HG02970 (cell line): Measurements from ENCODE around the gene RNF121.

Experiments
- ATAC-seq: cut with Tn5 transposase; IDR thresholded peaks from one replicate; pipeline ENCODE4 v1.9.1; 2021; ENCODE audit warnings: mild to moderate bottlenecking, moderate library complexity, moderate number of reproducible peaks; ENCODE audit not compliant: unreplicated experiment, low FRiP score

RNF121 gene

GRCh38 chr11:72002841-72003775 is 74.3 kb downstream of the RNF121 start:
- ATAC-seq, result no peak

GRCh38 chr11:72003776-72004171 is 74.9 kb downstream of the RNF121 start:
- no peak for ATAC-seq

- no peak for ATAC-seq
Measured at GRCh38 chr11:72004515-72005346, 75.9 kb downstream of the RNF121 start.

- no peak for ATAC-seq
Measured at GRCh38 chr11:72005347-72006260, 76.8 kb downstream of the RNF121 start.

GRCh38 chr11:72006309-72007088 is 77.7 kb downstream of the RNF121 start:
- no peak for ATAC-seq

GRCh38 chr11:72007089-72007476 is 78.2 kb downstream of the RNF121 start:
- no peak for ATAC-seq

DNA sequence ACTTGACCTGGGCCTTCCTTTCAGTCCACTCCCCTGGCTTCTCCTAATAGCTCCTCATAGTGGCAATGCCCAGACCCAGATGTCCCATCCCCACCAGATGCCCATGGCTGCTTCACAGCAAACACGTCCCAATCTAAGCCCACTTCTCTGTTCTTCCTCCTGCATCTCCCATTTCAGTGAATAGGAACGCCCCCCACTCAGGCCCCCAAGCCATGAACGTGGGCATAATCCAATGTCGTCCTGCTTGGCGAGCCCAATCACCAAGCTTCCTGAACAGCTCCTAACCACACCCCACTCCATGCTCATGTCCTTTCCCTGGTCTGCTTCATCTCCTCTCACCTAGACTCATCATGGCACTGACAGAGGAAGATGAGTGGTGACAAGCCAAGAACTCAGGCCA is 78.7 kb downstream of the RNF121 start:
- no peak for ATAC-seq

DNA sequence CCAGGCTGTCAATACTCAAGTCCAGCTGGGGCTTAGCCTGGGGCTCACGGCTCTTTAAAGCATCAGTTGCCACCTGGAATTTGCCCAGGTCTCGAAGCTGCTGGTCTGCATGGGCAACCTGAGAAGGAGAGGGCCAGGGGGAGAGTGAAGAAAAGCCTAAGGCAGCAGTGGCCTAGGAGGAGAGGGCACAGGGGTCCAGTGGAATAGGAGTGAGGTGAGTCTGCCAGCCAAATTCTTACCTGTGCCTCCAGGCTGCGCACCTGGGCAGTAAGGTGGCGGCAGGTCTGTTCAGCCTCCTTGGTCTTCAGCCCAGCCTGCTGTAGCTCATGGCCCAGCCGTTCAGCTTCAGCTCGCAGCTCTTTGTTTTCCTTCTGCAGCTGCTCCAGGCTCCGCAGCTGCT is 79.9 kb downstream of the RNF121 start:
- ATAC-seq, result no peak

DNA sequence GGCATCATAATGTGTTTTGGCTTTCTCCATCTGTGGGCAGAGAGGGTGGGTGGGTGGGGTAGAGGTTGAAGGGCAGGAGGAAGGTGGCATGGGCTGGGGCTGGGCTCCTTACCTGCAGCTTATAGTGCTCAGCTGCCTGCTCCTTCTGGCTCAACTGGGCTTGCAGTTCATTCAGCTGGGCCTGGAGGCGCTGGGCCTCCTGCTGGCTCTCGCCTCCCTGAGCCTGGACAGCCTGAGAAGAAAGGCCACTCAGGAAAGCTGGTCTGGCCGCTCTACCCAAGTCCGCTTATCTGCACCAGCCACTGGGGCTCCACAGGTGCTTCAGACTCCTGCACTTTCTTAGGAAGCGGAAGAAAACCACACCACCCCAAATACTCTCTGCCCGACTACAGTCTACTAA is 80.3 kb downstream of the RNF121 start:
- no peak for ATAC-seq

GRCh38 chr11:72010529-72011233 is 81.8 kb downstream of the RNF121 start:
- no peak for ATAC-seq

DNA sequence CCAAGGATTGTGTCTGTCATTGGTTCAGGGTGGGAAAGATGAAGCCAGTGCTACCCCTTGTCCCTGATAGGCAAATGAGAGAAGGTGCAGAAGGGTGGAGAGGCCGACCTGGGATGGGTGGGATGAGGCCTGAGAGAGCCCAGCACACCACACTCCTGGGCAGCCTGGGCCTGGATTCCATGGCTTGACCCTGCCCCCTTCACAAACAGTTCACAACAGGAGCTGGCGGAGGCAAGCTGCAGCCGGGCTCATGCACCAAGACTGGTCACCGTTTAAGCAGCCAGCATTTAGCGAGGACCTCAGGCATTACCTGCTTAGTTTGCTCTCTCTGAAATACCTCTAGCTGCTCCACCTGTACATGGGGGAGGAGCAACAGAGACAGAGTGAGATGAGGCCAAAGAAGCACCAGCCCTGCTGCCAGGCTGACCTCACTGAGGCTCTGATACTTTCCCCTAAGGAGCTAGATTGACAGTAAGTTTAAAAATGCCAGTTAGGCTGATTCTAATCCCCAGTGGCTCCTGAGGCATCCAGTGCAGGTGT is 83.3 kb downstream of the RNF121 start:
- no peak for ATAC-seq

GRCh38 chr11:72012897-72013721 is 84.3 kb downstream of the RNF121 start:
- ATAC-seq, result no peak

DNA sequence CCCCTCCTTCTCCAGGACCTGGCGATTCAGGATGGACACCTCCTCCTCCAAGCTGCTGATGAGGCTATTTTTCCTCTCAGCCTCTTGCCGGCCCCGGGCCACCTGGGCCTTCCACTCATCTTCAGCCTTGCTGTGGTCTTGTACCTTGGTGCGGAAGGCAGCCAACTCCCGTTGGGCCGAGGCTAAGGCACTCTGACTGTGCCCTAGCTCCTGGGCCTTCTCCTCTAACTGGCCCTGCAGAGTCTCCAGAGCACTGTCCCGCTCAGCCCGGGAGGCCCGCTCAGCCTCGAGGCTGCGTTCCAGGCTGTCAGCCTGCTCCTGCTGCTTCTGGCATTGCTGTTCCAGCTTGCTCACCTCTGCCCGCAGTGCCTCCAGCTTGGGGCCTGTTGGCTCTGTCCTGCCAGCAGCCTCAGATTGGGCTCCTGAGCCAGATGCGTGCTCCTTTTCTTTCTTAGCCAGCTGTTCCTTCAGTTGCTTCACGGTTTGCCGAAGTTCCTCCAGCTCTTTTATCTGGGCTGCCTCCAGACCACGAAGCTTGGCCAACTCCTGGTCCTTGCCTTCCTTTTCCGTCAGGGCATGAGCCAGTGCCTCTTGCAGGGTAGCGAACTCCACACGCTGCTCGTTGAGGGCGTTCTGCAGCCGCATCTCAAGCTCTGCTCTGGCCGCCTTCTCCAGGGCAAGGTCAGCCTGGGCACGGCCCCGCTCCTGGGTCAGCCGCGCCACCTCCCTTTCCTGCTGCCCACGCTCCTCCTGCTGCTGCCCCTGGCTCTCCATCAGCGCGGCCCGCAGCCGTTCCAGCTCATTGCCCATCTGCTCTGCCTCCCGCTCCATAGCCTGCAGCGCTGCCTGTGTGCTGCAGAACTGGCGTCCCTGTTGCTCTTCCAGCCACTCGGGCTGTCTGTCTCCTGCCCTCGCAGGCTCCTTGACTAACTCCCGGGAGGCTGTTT is 85.2 kb downstream of the RNF121 start:
- no peak for ATAC-seq

- no peak for ATAC-seq
Measured at GRCh38 chr11:72014761-72015320, 86.0 kb downstream of the RNF121 start.

DNA sequence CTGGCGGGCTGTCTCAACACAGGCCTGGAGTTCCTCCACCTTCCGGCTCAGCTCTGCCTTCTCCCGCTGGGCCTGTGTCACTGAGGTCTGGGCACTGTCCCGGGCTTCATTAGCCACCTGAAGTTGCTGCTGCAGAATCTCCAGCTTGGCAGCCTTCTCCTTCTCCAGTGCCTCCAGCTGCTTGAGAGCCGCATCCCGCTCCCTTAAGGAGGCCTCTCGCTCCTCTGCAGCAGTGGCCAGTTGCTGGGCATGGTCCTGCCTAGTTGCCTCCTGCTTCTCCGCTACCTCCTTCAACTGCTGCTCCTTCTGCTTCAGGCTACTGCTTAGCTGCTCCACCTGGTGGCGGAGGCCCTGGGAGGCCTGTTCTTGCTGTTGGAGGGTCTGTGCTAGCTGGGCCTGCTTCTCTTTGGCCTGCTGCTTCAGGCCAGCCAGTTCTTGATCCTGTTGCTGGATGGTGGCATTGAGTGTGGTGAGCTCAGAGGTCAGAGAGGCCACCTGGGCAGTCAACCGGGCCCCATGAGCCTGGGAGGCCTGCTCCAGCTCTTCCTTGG is 86.7 kb downstream of the RNF121 start:
- ATAC-seq, result no peak

- no peak for ATAC-seq
Measured at GRCh38 chr11:72018171-72018570, 89.3 kb downstream of the RNF121 start.
